ENCODE results near the gene WDR17. TPM values are rescaled to one million over a fixed set of nuclear protein-coding genes. Genes with fewer than 3 reads are reported as not detected.
A peak's percentile ranks its signal among the peaks of the same experiment; 100 is the strongest.

The WDR17 gene
- 1.7 and 2.1 TPM in 2 replicates for total RNA-seq

DNA sequence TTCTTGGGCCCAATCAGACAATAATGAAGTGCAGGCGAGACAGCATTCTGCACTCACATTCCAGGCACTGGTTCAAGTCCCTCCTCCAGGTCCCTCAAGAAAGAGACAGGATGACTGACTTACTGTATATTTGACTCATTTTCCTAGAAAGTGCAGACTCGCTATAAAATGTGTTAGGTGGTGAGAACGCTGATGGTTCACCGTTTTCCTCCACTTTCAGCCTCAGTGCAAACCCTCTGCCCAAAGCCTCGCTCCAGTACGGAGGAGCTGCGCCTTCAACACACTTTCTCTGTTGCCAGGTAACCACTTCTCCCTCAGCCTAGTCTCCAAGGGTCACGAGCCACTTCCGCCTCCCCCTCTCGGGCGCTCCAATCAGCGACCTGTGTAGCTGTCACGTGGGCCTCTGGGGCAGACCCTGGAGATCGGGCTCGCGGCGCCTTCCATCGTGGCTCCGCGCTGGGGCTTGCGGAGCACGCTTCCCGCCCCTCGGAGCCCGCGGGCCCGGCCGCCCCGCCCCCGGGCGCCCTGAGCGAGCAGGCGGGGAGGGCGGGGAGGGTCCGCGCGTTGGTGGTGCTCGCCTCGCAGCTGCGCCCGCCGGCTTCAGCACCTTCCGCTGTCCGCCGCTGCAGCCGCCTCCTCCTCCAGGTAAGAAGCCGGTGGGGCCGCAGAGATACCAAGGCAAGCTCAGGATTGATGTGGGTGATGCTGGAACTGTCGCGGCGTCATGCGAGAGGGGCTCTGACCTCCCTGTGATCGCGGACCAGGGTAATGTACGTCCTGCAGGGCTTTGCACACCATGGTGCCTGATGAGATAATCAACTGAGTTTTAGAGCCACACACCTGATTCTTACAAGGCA is at the start of gene WDR17:
WDR17 (plus strand) TSS at position 407 of the 857 bp plus-strand sequence. CDS start 45,740 bp downstream, outside the sequence.
- intact Hi-C loops (cut with micrococcal nuclease), result loop anchor here (1.0 to 5.0 kb wide), 2 partner anchors 130 to 257 kb away; partner anchors contain the start of gene SPATA4
- Mint-ChIP-seq H3K4me1 (peaks cover 11% of the 10 kb centered on the region), H3K9me3 (no peaks in the 10 kb centered on the region), H3K27me3 (peaks cover 21% of the 10 kb centered on the region), H3K36me3 (ENCODE audit: low read depth) (no peaks in the 10 kb centered on the region), H3K27ac (peak within 1 kb of the TSS; percentile 45), H3K4me3 (peak within 1 kb of the TSS; percentile 90)
- DNase-seq, result peak; percentile 92

DNA sequence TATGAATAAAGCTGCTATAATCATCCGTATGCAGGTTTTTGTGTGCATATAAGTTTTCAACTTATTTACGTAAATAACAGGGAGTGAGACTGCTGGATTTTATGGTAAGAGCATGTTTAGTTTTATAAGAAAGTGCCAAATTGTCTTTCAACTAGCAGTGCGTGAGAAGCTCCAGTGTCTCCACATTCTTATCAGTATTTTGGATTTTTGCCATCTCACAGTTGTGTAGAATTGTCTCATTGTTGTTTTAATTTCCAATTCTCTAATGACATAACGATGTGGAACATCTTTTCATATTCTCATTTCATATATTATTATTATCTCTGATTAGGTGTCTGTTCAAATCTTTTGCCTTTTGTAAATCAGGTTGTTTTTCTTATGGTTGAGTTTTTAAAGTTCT is 49.0 kb upstream of the WDR17 start:
- Mint-ChIP-seq H3K4me3 (no peak overlapping the region), H3K27me3 (no peaks in the 10 kb centered on the region), H3K27ac (no peak overlapping the region), H3K9me3 (peaks cover 4% of the 10 kb centered on the region), H3K4me1 (no peaks in the 10 kb centered on the region), H3K36me3 (ENCODE audit: low read depth) (no peaks in the 10 kb centered on the region)
- DNase-seq, result no peak
- intact Hi-C loops (cut with micrococcal nuclease), result no loop called here

DNA sequence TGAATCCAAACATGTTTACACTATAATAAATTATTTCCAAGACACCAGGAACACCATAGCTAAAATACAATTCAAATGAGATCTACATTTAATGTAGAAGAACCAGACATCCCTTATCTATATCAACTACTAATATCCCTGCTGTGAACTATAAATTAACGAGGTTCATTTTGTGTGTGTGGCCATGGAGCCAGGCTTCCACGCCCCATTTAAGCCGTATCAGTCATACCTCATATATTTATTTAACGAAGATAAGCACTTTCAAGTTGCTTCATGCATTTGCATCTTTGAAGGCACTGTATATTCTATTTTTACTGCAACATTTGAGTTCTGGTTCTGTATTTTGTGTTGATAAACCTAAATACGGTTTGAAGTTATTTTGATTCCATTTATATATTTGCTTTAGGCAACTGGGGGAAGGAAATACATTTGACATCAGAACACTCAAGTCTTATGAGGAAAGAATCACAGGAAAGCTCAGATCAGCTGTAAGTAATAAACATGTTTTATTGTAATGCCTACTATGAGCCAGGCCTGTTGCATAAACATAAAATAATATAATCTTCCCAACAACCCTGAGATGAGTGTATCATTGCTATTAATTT is 45.1 kb upstream of the WDR17 start:
- Mint-ChIP-seq H3K27ac (no peak overlapping the region), H3K36me3 (ENCODE audit: low read depth) (no peaks in the 10 kb centered on the region), H3K9me3 (peaks cover 4% of the 10 kb centered on the region), H3K27me3 (no peaks in the 10 kb centered on the region), H3K4me3 (no peak overlapping the region), H3K4me1 (no peaks in the 10 kb centered on the region)
- intact Hi-C loops (cut with micrococcal nuclease), result no loop called here
- no peak for DNase-seq

DNA sequence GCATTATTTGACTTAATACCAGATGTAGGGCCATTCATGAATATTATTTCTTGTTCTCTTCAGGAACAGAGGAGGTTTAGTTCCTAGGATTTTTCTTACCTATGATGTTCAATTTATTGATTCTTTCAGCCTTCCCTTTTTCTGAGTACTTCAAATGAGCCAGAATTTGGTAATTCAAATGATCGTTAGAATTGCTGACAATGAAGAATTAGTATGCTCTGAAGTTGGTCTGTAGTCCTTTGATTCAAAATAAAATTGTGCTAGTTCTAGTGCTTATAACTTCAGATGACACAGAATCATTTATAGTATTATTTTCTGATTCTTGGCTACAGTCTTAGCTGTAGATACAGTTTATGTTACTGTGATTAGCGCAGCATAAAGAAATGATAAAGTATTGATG is 35.2 kb upstream of the WDR17 start:
- no peaks in the 10 kb centered on the region for H3K36me3 Mint-ChIP-seq (ENCODE audit: low read depth)
- no peaks in the 10 kb centered on the region for H3K4me1 Mint-ChIP-seq
- H3K9me3 Mint-ChIP-seq, result no peaks in the 10 kb centered on the region
- no peak overlapping the region for H3K4me3 Mint-ChIP-seq
- H3K27me3 Mint-ChIP-seq, result no peaks in the 10 kb centered on the region
- no peak overlapping the region for H3K27ac Mint-ChIP-seq
- DNase-seq, result no peak
- intact Hi-C loops (cut with micrococcal nuclease), result loop anchor here (5.0 kb wide), 1 partner anchor 312 kb away; no protein-coding TSS in a partner anchor

DNA sequence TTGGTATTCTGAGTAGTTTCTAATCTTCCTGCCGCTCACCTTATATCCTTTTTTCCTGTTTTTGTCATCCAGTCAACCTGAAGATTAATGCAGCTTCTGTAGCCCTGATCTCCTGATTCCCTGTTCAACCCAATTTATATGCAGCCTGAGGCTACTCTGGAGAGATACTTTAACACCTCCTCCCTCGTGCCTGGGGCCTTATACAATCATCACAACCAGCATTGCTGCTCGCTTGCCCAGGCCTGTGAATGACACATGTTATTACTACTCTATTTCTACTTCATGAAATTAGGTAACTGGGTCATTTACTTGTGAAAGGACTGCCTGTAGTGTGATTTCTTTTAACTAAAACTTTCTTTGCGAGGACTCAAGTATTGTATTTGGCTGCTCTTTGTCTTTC is 33.7 kb upstream of the WDR17 start:
- DNase-seq, result no peak
- intact Hi-C loops (cut with micrococcal nuclease), result loop anchor here (5.0 kb wide), 1 partner anchor 310 kb away; no protein-coding TSS in a partner anchor

DNA sequence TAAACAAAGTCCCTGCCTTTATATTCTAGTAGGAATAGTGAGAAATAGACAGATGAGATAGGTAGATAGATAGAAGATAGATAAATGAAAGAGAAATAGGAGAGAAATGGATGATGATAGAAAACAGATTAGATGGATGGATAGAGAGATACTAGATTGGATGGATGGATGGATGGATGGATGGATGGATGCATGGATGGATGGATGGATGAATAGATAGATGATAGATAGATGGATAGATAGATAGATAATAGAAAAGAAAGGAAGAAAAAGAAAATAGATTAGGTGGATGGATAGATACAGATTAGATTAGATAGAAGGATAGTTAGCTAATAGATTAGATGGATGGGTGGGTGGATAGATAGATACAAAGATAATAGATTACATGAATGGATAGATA is 33.2 kb upstream of the WDR17 start:
- Mint-ChIP-seq H3K36me3 (ENCODE audit: low read depth) (no peaks in the 10 kb centered on the region), H3K27ac (no peak overlapping the region), H3K27me3 (no peaks in the 10 kb centered on the region), H3K4me3 (no peak overlapping the region), H3K4me1 (no peaks in the 10 kb centered on the region), H3K9me3 (no peaks in the 10 kb centered on the region)
- DNase-seq, result no peak
- intact Hi-C loops (cut with micrococcal nuclease), result loop anchor here (5.0 kb wide), 1 partner anchor 310 kb away; no protein-coding TSS in a partner anchor

More for the DNA sequence above, 33.7 kb upstream of the WDR17 start:
- Mint-ChIP-seq H3K4me1 (no peaks in the 10 kb centered on the region), H3K27ac (no peak overlapping the region), H3K27me3 (no peaks in the 10 kb centered on the region), H3K4me3 (no peak overlapping the region), H3K36me3 (ENCODE audit: low read depth) (no peaks in the 10 kb centered on the region), H3K9me3 (no peaks in the 10 kb centered on the region)

DNA sequence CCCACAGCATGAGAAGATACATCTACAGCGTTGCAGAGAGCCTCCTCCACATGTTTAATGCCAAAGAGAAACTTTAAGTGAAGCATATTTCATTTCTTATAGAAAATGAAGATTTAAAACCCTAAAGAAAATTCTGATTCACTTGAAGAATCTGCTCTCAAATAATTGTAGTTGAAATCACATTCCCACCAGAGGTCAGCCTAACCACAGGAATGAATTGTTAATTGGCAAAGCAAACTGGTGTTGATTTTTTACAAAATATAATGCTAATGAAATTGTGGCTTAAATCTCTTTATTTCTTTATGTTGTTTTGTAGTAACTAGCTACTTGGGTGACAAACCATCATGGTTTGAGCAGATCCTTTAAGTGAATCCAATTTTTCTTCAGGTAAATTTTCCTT is 31.1 kb upstream of the WDR17 start:
- Mint-ChIP-seq H3K4me3 (no peak overlapping the region), H3K27me3 (no peaks in the 10 kb centered on the region), H3K27ac (no peak overlapping the region), H3K9me3 (no peaks in the 10 kb centered on the region), H3K36me3 (ENCODE audit: low read depth) (no peaks in the 10 kb centered on the region), H3K4me1 (no peaks in the 10 kb centered on the region)
- DNase-seq, result peak; percentile 58
- intact Hi-C loops (cut with micrococcal nuclease), result loop anchor here (5.0 kb wide), 1 partner anchor 308 kb away; no protein-coding TSS in a partner anchor

DNA sequence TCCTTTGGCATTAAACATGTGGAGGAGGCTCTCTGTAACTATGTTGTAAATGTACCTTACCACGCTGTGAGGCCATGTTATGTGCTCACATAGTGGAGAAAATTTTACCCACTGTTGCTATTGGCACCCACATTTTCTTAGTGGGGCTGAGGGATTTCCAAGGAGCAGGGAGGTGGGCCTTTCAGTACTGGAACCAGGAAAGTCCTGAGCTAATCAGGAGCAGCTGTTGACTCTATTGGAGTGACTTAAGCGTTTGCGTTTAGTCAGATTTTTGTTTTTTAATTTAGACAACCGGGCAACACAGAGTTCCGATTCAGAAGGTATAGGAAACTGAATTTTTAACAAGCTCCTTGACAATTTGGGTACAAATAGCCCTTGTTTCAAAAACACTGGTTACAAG is 30.7 kb upstream of the WDR17 start:
- DNase-seq, result no peak
- no peaks in the 10 kb centered on the region for H3K27me3 Mint-ChIP-seq
- no peaks in the 10 kb centered on the region for H3K36me3 Mint-ChIP-seq (ENCODE audit: low read depth)
- H3K27ac Mint-ChIP-seq, result no peak overlapping the region
- intact Hi-C loops (cut with micrococcal nuclease), result loop anchor here (5.0 kb wide), 1 partner anchor 307 kb away; no protein-coding TSS in a partner anchor
- no peaks in the 10 kb centered on the region for H3K9me3 Mint-ChIP-seq
- no peak overlapping the region for H3K4me3 Mint-ChIP-seq
- H3K4me1 Mint-ChIP-seq, result no peaks in the 10 kb centered on the region

DNA sequence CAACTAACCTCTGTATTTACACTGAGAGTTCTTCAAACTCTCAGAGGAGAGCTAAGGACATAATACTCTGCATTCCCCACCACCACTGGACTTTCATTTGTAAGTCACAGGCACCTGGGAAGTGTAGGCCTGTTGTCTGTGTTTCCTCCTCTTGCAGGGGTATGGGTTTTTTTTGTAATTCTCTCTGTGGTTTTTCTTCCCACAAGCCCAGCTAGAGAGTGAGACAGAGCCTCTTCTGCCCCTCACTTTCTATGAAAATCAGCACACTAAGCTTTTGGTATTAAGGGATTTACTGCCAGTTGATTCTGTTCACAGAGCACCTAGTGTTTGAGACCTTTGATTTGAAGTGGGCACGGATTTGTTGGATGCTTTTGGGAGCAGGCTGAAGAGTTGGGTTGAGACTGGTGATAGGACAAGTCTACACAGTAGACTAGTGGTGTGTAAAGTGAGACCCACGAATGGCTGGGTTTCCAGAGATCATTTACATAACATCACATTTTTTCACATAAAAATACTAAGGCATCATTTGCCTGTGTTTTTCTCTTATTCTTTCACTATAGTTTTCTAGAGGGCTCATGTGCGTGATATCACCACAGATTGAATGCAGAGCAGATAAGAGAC is 28.9 kb upstream of the WDR17 start:
- Mint-ChIP-seq H3K27me3 (peaks cover 2% of the 10 kb centered on the region), H3K36me3 (ENCODE audit: low read depth) (no peaks in the 10 kb centered on the region), H3K4me3 (no peak overlapping the region), H3K9me3 (no peaks in the 10 kb centered on the region), H3K4me1 (no peaks in the 10 kb centered on the region), H3K27ac (no peak overlapping the region)
- intact Hi-C loops (cut with micrococcal nuclease), result no loop called here
- no peak for DNase-seq

DNA sequence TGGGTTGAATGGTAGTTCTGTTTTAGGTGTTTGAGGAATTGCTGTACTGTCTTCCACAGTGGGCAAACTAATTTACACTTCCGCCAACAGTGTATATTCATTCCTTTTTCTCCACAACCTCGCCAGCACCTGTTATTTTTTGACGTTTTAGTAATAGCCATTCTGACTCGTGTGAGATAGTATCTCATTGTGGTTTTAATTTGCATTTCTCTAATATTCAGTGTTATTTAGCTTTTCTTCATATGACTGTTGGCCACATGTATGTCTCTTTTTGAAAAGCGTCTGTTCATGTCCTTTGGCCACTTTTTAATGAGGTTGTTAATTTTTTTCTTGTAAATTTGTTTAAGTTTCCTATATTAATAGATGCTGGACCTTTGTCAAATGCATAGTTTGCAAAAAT is 26.9 kb upstream of the WDR17 start:
- Mint-ChIP-seq H3K36me3 (ENCODE audit: low read depth) (no peaks in the 10 kb centered on the region), H3K27ac (no peak overlapping the region), H3K4me1 (no peaks in the 10 kb centered on the region), H3K4me3 (no peak overlapping the region), H3K27me3 (peaks cover 2% of the 10 kb centered on the region), H3K9me3 (no peaks in the 10 kb centered on the region)
- DNase-seq, result no peak
- intact Hi-C loops (cut with micrococcal nuclease), result no loop called here

DNA sequence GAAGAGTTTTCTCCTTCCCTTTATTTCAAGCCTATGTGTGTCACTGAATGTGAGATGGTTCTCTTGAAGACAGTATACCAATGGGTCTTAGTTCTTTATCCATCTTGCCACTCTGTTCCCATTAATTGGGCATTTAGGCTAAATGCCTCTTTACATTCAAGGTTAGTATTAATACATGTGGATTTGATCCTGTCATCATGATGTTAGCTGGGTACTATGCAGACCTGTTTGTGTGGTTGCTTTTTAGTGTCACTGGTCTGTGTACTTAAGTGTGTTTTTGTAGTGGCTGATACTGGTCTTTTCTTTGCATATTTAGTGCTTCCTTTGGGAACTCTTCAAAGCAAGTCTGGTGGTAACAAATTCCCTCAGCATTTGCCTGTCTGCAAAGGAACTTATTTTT is 23.4 kb upstream of the WDR17 start:
- peaks cover 2% of the 10 kb centered on the region for H3K27me3 Mint-ChIP-seq
- no peaks in the 10 kb centered on the region for H3K9me3 Mint-ChIP-seq
- no peaks in the 10 kb centered on the region for H3K4me1 Mint-ChIP-seq
- no peaks in the 10 kb centered on the region for H3K36me3 Mint-ChIP-seq (ENCODE audit: low read depth)
- no peak overlapping the region for H3K4me3 Mint-ChIP-seq
- no peak overlapping the region for H3K27ac Mint-ChIP-seq
- intact Hi-C loops (cut with micrococcal nuclease), result no loop called here
- DNase-seq, result no peak

DNA sequence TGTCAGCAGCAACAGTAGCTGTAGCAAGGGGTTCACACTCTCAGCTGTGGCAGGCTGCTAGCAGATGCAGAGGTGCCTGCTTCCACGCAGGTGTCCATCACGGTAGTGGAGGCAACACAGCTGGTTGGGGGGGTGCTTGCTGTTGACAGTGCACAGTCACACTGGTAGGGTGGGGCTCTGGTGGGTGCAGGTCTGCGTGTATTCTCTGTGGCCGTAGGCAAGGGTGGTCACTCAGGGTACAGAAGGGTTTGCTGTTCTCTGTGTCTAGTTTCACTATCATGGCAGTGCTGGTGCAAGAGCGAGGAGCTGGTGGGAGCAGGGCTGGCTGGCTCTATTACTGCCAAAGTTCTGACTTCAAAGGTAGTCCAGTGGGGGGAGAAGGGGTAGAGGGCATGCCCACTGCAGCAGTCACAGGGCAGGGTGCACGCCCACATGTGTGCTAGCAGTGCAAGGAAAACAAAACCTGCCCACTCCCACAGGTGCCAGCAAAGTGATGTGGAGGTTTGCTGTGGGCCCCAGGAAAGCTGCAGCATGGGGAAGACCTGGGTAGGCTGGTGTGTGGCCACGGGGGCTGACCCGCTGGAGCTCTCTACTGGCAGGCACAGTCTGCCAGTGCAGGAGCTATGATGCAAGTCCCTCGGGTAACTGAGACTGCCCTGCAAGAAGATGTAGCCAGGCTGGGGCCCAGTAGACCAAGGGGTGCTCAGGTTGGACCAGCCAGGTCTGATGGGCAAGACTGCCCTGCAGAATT is 21.6 kb upstream of the WDR17 start:
- Mint-ChIP-seq H3K4me1 (no peaks in the 10 kb centered on the region), H3K36me3 (ENCODE audit: low read depth) (no peaks in the 10 kb centered on the region), H3K4me3 (no peak overlapping the region), H3K27ac (no peak overlapping the region), H3K9me3 (no peaks in the 10 kb centered on the region), H3K27me3 (peaks cover 2% of the 10 kb centered on the region)
- intact Hi-C loops (cut with micrococcal nuclease), result no loop called here
- DNase-seq, result no peak

DNA sequence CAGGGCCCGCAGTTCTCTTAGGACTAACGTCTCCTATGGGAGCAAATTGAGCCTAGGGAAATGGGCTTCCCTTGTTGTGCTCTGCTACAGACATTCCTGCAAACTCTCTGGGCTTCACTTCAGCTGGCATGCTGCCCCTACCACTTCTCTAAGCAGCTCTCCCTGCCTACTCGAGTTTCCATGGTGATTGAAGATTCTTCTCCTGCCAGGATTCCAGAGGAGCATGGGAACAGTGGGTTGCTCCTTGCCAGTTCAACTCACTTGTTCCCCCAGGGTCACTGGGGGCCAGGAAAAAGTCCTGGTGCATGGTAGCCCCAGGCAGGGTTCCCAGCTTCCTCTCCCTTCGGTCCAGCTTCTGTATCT is 21.1 kb upstream of the WDR17 start:
- Mint-ChIP-seq H3K4me3 (no peak overlapping the region), H3K27me3 (peaks cover 2% of the 10 kb centered on the region), H3K4me1 (no peaks in the 10 kb centered on the region), H3K9me3 (no peaks in the 10 kb centered on the region), H3K36me3 (ENCODE audit: low read depth) (no peaks in the 10 kb centered on the region), H3K27ac (no peak overlapping the region)
- no peak for DNase-seq
- intact Hi-C loops (cut with micrococcal nuclease), result no loop called here
